A549 treated with GW870086 at 1 μM for 4 hours (cell line): ENCODE data around the gene RAB5A. TPM values are rescaled to one million over a fixed set of nuclear protein-coding genes. Genes with fewer than 3 reads are reported as not detected.

ENCODE experiments used
- total RNA-seq: library from RNA; stranded (reverse); fragments of 200-300 nt; extraction: Qiagen RNA extraction; gene quantifications from 5 replicates; pipeline ENCODE4 v1.2.3, GENCODE V29; 2022; ENCODE audit warnings: low read depth

The RAB5A gene
- 34.4 to 63.2 TPM (median 51.2 TPM) in 5 replicates for total RNA-seq

GRCh38 chr3:19946832-19947548, at the start of gene RAB5A:
Gene RAB5A, plus strand, starts transcription at chr3:19947097. Its CDS starts 3,802 bp downstream, at chr3:19950899.

GRCh38 chr3:19934098-19934566, 12.8 kb upstream of the RAB5A start, which contains the start of gene EFHB:
Gene EFHB, minus strand, starts transcription at chr3:19934217. Its CDS starts 199 bp downstream, at chr3:19934018.

GRCh38 chr3:20012164-20012563, 65.3 kb downstream of the RAB5A start, which contains the start of gene PP2D1:
Gene PP2D1, minus strand, starts transcription at chr3:20012264. Its CDS starts 192 bp downstream, at chr3:20012072.

Other genes with a start within 250 kb of the RAB5A start
- 0.94 to 1.5 TPM (median 1.3 TPM) in 5 replicates for gene EFHB, start 12.9 kb upstream of the RAB5A start, total RNA-seq
- not detected in 5 replicates for gene PP2D1, start 65.2 kb downstream of the RAB5A start, total RNA-seq
- gene KAT2B, start 93.3 kb downstream of the RAB5A start, total RNA-seq = 6.6 to 7.3 TPM (median 7.1 TPM) in 5 replicates
- gene SGO1, start 239.1 kb downstream of the RAB5A start, total RNA-seq = 13.6 to 18.3 TPM (median 15.5 TPM) in 5 replicates